Breast epithelium (tissue), 4 donors: Measurements from ENCODE around the gene YAP1. TPM values are rescaled to one million over a fixed set of nuclear protein-coding genes. Genes with fewer than 3 reads are reported as not detected.

ENCODE experiments used
- DNase-seq, 2 donors: peaks; one replicate each; pipeline ENCODE4 v3.0.0-alpha.2; 2019; ENCODE audit warnings: low spot score in 2 of 2
- H3K27ac ChIP-seq, 2 donors: fragments of 200-600 bp; sonication (generic) in 1 of 2; one replicate each; pipeline ENCODE4 v1.5.1; 2016 to 2019; ENCODE audit warnings: mild to moderate bottlenecking in 1 of 2
- H3K27me3 ChIP-seq, 2 donors: fragments of 200-600 bp; sonication (generic) in 1 of 2; one replicate each; pipeline versions ENCODE4 v1.5.1 to v1.6.0; 2017 to 2019; ENCODE audit warnings: control low read depth in 1 of 2, mild to moderate bottlenecking in 1 of 2
- H3K36me3 ChIP-seq: fragments of 200-600 bp; one replicate; pipeline ENCODE4 v1.5.1; 2019
- H3K4me1 ChIP-seq, 2 donors: fragments of 200-600 bp; sonication (generic); one replicate each; pipeline ENCODE4 v1.5.1; 2016 to 2019; ENCODE audit warnings: control low read depth in 1 of 2
- H3K4me3 ChIP-seq, 3 donors: fragments of 200-600 bp; sonication (generic); 1 replicate in 2 of 3; 2 replicates in 1 of 3; pipeline ENCODE4 v1.5.1; 2016 to 2019; ENCODE audit warnings: mild to moderate bottlenecking in 3 of 3, moderate library complexity in 2 of 3
- H3K9me3 ChIP-seq, 2 donors: fragments of 200-600 bp; sonication (generic) in 1 of 2; one replicate each; pipeline ENCODE4 v1.5.1; 2016 to 2019; ENCODE audit warnings: control low read depth in 1 of 2
- POLR2A ChIP-seq: fragments of 450-650 bp; IDR thresholded peaks from one replicate; pipeline ENCODE4 v1.6.1; 2016; ENCODE audit warnings: antibody characterized with exemption, mild to moderate bottlenecking, moderate library complexity
- POLR2AphosphoS5 ChIP-seq, 3 donors: sonication (generic); formaldehyde crosslinking; IDR thresholded peaks; one replicate each; pipeline ENCODE4 v1.6.1; 2017; ENCODE audit warnings: antibody characterized with exemption in 3 of 3
- intact Hi-C: fragments of 100-400 bp; cut with DNase I; formaldehyde crosslinking; loops from one replicate; pipeline ENCODE4 v1.15.1; 2023; ENCODE audit warnings: low total_unique reads
- total RNA-seq, 3 donors: library from RNA; depleted of rRNA; stranded (reverse); fragments of >200 nt; gene quantifications; one replicate each; pipeline ENCODE4 v1.1.0, GENCODE V29; 2016
- TF ChIP-seq, protein P1 (sequence below), 3 donors: fragments of 450-650 bp; IDR thresholded peaks; one replicate each; pipeline ENCODE4 v1.5.1; 2016 to 2017; ENCODE audit warnings: antibody characterized with exemption in 3 of 3, mild to moderate bottlenecking in 3 of 3, moderate library complexity in 3 of 3

The YAP1 gene
- total RNA-seq, 3 donors from 2014 or later, result 179 to 215 (median 184) TPM

DNA sequence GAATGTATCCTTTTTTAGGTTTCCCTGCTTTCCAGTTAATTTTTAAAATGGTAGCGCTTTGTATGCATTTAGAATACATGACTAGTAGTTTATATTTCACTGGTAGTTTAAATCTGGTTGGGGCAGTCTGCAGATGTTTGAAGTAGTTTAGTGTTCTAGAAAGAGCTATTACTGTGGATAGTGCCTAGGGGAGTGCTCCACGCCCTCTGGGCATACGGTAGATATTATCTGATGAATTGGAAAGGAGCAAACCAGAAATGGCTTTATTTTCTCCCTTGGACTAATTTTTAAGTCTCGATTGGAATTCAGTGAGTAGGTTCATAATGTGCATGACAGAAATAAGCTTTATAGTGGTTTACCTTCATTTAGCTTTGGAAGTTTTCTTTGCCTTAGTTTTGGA lies 120.7 kb downstream of the YAP1 start:
- Histone ChIP-seq H3K27me3 (no peaks in the 10 kb centered on the region), H3K27ac (peak overlapping the region in 1 of 2 donors; percentile 0), H3K4me3 (no peak overlapping the region), H3K9me3 (no peaks in the 10 kb centered on the region), H3K4me1 (peaks cover 0 to 13% of the 10 kb centered on the region in 2 donors), H3K36me3 (no peaks in the 10 kb centered on the region)
- intact Hi-C loops, result no loop called here
- TF ChIP-seq POLR2AphosphoS5 (IDR thresholded peaks at IDR 0.05), result no peak
- TF ChIP-seq, protein P1, sequence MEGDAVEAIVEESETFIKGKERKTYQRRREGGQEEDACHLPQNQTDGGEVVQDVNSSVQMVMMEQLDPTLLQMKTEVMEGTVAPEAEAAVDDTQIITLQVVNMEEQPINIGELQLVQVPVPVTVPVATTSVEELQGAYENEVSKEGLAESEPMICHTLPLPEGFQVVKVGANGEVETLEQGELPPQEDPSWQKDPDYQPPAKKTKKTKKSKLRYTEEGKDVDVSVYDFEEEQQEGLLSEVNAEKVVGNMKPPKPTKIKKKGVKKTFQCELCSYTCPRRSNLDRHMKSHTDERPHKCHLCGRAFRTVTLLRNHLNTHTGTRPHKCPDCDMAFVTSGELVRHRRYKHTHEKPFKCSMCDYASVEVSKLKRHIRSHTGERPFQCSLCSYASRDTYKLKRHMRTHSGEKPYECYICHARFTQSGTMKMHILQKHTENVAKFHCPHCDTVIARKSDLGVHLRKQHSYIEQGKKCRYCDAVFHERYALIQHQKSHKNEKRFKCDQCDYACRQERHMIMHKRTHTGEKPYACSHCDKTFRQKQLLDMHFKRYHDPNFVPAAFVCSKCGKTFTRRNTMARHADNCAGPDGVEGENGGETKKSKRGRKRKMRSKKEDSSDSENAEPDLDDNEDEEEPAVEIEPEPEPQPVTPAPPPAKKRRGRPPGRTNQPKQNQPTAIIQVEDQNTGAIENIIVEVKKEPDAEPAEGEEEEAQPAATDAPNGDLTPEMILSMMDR (IDR thresholded peaks at IDR 0.05), result no peak
- no peak for TF ChIP-seq POLR2A
- DNase-seq, result no peak

DNA sequence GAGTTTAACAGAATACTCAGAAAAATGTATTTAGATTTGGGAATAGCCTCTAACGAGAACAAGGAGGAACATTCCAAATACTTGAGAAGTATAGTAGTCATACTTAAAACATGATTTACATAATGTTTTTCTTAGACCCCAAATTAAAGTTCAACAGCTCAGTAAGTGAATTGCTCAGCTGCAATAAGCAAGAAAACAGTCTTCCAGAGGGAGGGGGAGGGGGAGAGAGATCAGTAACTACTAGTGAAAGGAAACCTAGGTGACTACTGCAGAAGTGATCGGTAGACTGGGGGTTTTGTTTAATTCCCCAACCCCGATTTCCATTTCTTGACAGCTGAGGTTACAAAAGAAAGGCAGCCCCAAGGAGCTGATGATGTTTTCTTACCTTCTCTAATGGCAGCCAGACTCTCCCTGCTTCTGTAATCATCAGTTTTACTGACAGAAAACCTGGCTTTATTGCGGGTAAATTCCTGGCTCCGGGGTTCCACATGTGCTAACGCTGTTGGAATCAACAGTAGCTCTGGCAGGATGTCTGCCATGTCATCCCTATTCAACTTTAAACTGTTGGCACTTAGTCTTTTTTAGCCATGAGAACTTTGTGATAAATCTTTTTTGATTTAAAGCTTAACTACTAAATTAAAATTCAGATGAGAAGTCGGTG lies 124.7 kb downstream of the YAP1 start:
- intact Hi-C loops, result no loop called here
- H3K27me3 ChIP-seq, result no peaks in the 10 kb centered on the region

DNA sequence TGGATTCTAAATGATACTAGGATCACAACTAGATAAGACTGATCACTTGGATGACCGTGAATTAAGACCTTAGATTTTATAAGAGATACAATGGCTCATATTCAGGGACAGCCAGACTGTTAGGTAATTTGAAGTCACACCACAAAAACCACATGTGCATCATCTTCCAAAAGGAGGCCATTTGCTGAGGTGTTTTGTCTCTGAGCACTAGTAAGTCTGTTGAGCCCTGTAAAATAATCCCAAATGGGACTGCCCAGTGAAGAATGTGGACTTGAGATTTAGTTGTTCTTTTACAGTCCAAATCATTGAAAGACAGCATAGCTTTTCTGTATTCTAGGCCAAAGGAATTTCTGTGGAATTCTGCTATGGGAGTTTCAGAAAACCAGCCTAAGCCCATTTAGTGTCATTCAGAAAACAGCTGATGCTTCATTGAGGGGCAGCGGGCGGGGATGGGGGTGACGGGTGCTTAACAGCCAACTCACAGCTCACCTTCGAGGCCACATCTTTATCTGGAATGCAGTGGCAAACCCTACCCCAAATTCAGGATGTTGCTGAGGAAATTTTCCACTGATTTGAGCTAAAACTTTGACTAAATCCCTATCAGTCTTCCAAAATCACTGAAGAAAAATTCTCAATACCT lies 127.0 kb downstream of the YAP1 start:
- TF ChIP-seq, protein P1 (IDR thresholded peaks at IDR 0.05), result no peak
- TF ChIP-seq POLR2A, result no peak
- TF ChIP-seq POLR2AphosphoS5 (IDR thresholded peaks at IDR 0.05), result no peak
- H3K9me3 ChIP-seq, result no peaks in the 10 kb centered on the region
- H3K36me3 ChIP-seq, result no peaks in the 10 kb centered on the region
- no peak for DNase-seq
- peak overlapping the region; percentile 6 to 61 for H3K27ac ChIP-seq
- intact Hi-C loops, result no loop called here
- no peaks in the 10 kb centered on the region for H3K27me3 ChIP-seq
- H3K4me3 ChIP-seq, result no peak overlapping the region
- H3K4me1 ChIP-seq, result no peaks in the 10 kb centered on the region

More for the DNA sequence above, 124.7 kb downstream of the YAP1 start:
- no peaks in the 10 kb centered on the region for H3K9me3 ChIP-seq
- no peak for TF ChIP-seq POLR2AphosphoS5 (IDR thresholded peaks at IDR 0.05)
- no peak overlapping the region for H3K4me3 ChIP-seq
- DNase-seq, result no peak
- no peaks in the 10 kb centered on the region for H3K36me3 ChIP-seq
- H3K27ac ChIP-seq, result no peak overlapping the region
- peaks cover 0 to under 1% of the 10 kb centered on the region in 2 donors for H3K4me1 ChIP-seq

DNA sequence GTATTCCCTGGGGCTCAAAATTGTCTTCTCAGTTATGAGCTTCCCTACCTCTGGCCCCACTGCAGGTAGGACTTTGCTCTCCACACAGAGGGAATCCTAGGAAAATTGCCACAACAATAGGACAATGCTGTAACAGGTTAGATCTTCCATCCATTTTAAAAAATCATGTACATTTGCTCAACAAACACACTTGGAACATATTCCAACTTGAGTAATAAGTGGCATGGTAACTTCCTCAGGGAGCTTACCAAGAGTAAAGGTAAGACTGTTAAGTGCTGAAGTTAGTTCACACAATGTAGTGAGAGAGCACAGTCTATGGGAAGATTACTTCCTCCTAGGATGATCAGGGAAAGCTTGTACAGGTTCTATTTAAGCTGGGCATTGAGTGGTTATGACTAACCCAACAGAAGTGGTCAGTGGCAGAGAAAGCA lies 128.2 kb downstream of the YAP1 start:
- H3K4me1 ChIP-seq, result no peaks in the 10 kb centered on the region
- TF ChIP-seq, protein P1 (IDR thresholded peaks at IDR 0.05), result no peak
- no peak for TF ChIP-seq POLR2A
- TF ChIP-seq POLR2AphosphoS5 (IDR thresholded peaks at IDR 0.05), result no peak
- H3K36me3 ChIP-seq, result no peaks in the 10 kb centered on the region
- H3K27ac ChIP-seq, result no peak overlapping the region
- no peaks in the 10 kb centered on the region for H3K9me3 ChIP-seq
- H3K4me3 ChIP-seq, result no peak overlapping the region
- no peaks in the 10 kb centered on the region for H3K27me3 ChIP-seq
- intact Hi-C loops, result no loop called here
- no peak for DNase-seq

DNA sequence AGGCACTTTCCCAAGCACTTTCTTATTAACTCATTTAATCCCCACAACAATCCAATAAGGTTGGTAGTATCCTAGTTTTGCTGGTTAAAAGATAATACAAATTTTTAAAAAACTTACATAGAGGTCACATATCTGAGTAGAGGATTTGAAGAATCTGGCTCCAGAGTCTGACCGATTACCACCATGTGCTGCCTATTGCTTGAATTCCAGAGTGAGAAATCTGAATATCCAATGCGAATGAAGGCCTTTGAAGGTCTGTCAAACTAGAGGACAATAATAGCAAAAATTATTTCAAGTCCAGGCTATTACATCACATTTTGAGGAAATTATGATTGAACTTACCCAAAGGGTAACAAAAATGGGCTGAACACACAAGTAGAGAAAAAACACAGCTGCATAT lies 129.2 kb downstream of the YAP1 start:
- DNase-seq, result no peak
- no peak overlapping the region for H3K4me3 ChIP-seq
- intact Hi-C loops, result no loop called here
- H3K9me3 ChIP-seq, result no peaks in the 10 kb centered on the region
- no peaks in the 10 kb centered on the region for H3K36me3 ChIP-seq
- no peaks in the 10 kb centered on the region for H3K27me3 ChIP-seq
- no peak for TF ChIP-seq POLR2AphosphoS5 (IDR thresholded peaks at IDR 0.05)
- no peak for TF ChIP-seq POLR2A
- TF ChIP-seq, protein P1 (IDR thresholded peaks at IDR 0.05), result no peak
- no peak overlapping the region for H3K27ac ChIP-seq
- no peaks in the 10 kb centered on the region for H3K4me1 ChIP-seq
